Measurements from ENCODE around the gene EHMT1. TPM values are rescaled to one million over a fixed set of nuclear protein-coding genes. Genes with fewer than 3 reads are reported as not detected.

EHMT1 gene
- total RNA-seq, 1 donor from 2014 or later: 159 TPM

GRCh38 chr9:137607141-137607857 is 11.5 kb upstream of the EHMT1 start:
- H3K4me1 Mint-ChIP-seq (ENCODE audit: low read depth): peaks cover 20% of the 10 kb centered on the region
- no peaks in the 10 kb centered on the region for H3K36me3 Mint-ChIP-seq (ENCODE audit: insufficient read depth)
- peak overlapping the region; percentile 74 for H3K4me3 Mint-ChIP-seq (ENCODE audit: low read depth)
- TF ChIP-seq CTCF (IDR thresholded peaks at IDR 0.05; ENCODE audit: unreplicated experiment): no peak
- H3K9me3 Mint-ChIP-seq (ENCODE audit: low read depth): no peaks in the 10 kb centered on the region
- no peak for DNase-seq (ENCODE audit: low spot score, unreplicated experiment)
- H3K27ac Mint-ChIP-seq: peak overlapping the region; percentile 89
- peaks cover 20% of the 10 kb centered on the region for H3K27me3 Mint-ChIP-seq

GRCh38 chr9:137610944-137611343 is 7.9 kb upstream of the EHMT1 start:
- peaks cover 2% of the 10 kb centered on the region for H3K36me3 Mint-ChIP-seq (ENCODE audit: insufficient read depth)
- H3K4me3 Mint-ChIP-seq (ENCODE audit: low read depth): no peak overlapping the region
- no peak overlapping the region for H3K27ac Mint-ChIP-seq
- peaks cover 21% of the 10 kb centered on the region for H3K4me1 Mint-ChIP-seq (ENCODE audit: low read depth)
- no peak for TF ChIP-seq CTCF (IDR thresholded peaks at IDR 0.05; ENCODE audit: unreplicated experiment)
- no peak for DNase-seq (ENCODE audit: low spot score, unreplicated experiment)
- no peaks in the 10 kb centered on the region for H3K27me3 Mint-ChIP-seq
- no peaks in the 10 kb centered on the region for H3K9me3 Mint-ChIP-seq (ENCODE audit: low read depth)

DNA sequence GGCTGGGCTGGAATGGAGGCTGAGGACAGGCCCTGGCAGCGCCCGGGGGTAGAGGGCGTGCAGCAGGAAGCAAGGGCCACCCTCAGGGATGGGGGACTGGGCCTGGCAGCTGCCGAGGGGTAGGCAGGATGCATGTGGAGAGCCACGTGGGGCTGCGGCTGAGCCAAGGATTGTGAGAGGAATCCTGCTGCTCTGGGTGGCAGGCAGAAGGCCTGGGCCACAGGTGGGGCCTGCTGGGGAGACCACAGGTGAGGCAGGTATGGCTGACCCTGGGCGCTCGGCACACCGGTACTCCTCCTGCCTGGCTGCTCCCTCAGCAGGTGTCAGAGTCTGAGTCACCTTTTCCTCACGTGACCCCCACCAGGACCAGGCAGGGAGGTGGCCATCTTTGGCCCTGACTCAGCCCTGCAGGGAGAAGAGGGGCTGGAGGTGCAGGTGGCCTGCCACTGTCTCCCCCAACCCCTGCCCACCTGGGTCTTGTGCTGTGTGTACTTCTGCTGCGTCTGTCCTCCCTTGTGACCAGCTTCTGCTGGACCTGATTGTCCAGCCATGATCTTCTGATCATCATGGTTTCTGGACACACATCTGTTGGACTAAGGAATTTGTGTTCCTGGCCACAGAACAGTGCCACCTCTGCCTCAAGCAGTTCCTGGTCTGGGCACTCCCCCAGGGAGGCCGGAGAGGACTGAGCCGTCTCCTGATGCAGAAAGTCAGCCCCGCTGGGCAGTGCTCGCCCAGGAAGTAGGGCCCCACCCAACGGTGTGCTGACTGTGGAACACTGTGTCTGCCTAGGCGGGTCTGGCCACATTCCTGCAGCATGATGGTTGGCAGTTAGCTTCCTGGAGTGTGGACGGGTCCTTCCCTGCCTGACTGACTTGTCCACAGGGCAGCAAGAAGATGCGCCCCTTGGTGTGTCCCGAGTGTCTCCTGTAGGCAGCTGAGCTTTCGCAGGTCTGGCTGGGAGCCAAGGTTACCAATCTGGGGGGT is 6.9 kb upstream of the EHMT1 start:
- Mint-ChIP-seq H3K27me3 (no peaks in the 10 kb centered on the region), H3K9me3 (ENCODE audit: low read depth) (no peaks in the 10 kb centered on the region), H3K36me3 (ENCODE audit: insufficient read depth) (peaks cover 2% of the 10 kb centered on the region), H3K4me1 (ENCODE audit: low read depth) (peaks cover 16% of the 10 kb centered on the region), H3K27ac (peak overlapping the region; percentile 92), H3K4me3 (ENCODE audit: low read depth) (peak overlapping the region; percentile 47)
- no peak for DNase-seq (ENCODE audit: low spot score, unreplicated experiment)
- TF ChIP-seq CTCF (IDR thresholded peaks at IDR 0.05; ENCODE audit: unreplicated experiment): no peak

GRCh38 chr9:137612741-137613142 is 6.1 kb upstream of the EHMT1 start:
- peaks cover 15% of the 10 kb centered on the region for H3K4me1 Mint-ChIP-seq (ENCODE audit: low read depth)
- no peak for DNase-seq (ENCODE audit: low spot score, unreplicated experiment)
- no peaks in the 10 kb centered on the region for H3K27me3 Mint-ChIP-seq
- H3K9me3 Mint-ChIP-seq (ENCODE audit: low read depth): no peaks in the 10 kb centered on the region
- H3K27ac Mint-ChIP-seq: peak overlapping the region; percentile 79
- peaks cover 2% of the 10 kb centered on the region for H3K36me3 Mint-ChIP-seq (ENCODE audit: insufficient read depth)
- no peak overlapping the region for H3K4me3 Mint-ChIP-seq (ENCODE audit: low read depth)
- no peak for TF ChIP-seq CTCF (IDR thresholded peaks at IDR 0.05; ENCODE audit: unreplicated experiment)

DNA sequence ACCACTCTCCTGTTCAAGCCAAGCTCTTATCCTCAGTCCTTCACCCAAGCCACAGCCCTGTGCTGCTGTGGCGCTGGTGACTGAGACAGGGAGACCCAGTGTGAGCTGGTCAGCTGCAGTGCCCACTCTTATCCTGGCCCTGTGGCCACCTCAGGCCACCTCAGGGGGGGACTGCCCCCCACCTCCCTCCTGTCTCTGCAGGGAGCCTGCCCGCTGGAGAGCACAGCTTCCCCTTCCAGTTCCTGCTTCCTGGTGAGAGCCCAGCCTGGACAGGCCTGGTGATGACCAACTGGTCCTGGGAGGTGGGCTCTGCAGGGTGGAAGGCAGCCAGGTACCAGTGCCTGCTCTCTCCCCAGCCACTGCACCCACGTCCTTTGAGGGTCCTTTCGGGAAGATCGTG is 5.5 kb upstream of the EHMT1 start:
- Mint-ChIP-seq H3K27me3 (no peaks in the 10 kb centered on the region), H3K36me3 (ENCODE audit: insufficient read depth) (peaks cover 2% of the 10 kb centered on the region), H3K4me3 (ENCODE audit: low read depth) (no peak overlapping the region), H3K4me1 (ENCODE audit: low read depth) (peaks cover 18% of the 10 kb centered on the region), H3K9me3 (ENCODE audit: low read depth) (no peaks in the 10 kb centered on the region), H3K27ac (peak overlapping the region; percentile 79)
- DNase-seq (ENCODE audit: low spot score, unreplicated experiment): no peak
- no peak for TF ChIP-seq CTCF (IDR thresholded peaks at IDR 0.05; ENCODE audit: unreplicated experiment)
